Measurements from ENCODE around the gene VGF.
"Not testable (repeated sequence)": the region's sequence is repeated elsewhere in the genome, so short reads cannot be mapped to it uniquely, and the experiment has no call there.

VGF gene

DNA sequence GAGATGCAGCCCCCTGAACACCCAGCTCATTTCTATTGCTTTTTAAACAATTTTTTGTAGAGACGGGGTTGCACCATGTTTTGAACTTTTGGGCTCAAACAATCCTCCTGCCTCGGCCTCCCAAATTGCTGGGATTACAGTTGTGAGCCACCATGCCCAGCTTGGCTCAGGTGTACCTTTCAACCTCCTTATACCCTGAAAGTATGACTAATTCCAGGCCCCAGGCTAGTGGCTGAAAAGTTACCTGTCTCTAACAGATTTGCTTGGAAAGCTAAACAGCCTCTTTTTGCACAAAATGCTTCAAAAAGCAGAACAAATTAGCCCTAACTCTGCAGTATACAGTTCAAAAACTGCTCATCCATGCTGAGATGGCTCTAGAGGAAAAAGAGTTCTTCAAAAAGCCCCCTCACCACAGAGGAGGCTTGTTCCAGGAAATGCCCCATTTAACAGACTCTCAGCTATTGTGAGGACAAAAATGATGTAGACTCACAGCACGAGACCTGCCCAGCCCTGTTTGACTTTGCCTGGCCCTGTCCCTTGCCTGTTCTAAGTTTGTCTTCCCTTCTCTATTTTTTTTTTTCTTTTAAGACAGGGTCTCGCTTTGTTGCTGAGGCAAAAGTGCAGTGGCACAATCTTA is 24.5 kb downstream of the VGF start:
- in situ Hi-C loops (cut with HindIII; ENCODE audit: low sequenced_read_pairs) = no loop called here

DNA sequence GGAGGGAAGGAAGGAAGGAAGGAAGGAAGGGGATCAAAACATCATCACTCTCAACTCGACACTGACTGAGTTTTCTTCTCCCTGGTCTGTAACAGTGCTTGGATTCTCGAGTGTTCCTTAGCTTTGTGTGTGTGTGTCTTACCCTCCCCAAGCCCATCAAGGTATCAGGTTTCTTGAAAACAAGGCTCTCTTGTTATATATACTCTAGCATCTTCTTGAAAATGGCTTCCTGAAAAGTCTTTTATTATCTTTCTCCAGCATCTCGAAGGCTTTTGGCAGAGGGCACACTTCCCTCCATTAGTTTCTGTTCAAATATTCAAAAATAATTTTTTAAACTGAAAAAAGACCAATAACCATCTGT is 25.1 kb downstream of the VGF start:
- in situ Hi-C loops (cut with HindIII; ENCODE audit: low sequenced_read_pairs) = no loop called here

- in situ Hi-C loops (cut with HindIII; ENCODE audit: low sequenced_read_pairs) = no loop called here
These were observed 27.0 kb downstream of the VGF start for GRCh38 chr7:101138213-101138870.

DNA sequence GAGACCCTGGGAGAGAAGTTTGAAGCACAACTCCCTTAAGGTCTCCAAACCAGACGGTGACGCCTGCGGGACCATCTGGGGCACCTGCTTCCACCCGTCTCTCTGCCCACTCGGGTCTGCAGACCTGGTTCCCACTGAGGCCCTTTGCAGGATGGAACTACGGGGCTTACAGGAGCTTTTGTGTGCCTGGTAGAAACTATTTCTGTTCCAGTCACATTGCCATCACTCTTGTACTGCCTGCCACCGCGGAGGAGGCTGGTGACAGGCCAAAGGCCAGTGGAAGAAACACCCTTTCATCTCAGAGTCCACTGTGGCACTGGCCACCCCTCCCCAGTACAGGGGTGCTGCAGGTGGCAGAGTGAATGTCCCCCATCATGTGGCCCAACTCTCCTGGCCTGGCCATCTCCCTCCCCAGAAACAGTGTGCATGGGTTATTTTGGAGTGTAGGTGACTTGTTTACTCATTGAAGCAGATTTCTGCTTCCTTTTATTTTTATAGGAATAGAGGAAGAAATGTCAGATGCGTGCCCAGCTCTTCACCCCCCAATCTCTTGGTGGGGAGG is 27.6 kb downstream of the VGF start:
- in situ Hi-C loops (cut with HindIII; ENCODE audit: low sequenced_read_pairs) = no loop called here

GRCh38 chr7:101134399-101134980 is 30.9 kb downstream of the VGF start:
- in situ Hi-C loops (cut with HindIII; ENCODE audit: low sequenced_read_pairs) = no loop called here

DNA sequence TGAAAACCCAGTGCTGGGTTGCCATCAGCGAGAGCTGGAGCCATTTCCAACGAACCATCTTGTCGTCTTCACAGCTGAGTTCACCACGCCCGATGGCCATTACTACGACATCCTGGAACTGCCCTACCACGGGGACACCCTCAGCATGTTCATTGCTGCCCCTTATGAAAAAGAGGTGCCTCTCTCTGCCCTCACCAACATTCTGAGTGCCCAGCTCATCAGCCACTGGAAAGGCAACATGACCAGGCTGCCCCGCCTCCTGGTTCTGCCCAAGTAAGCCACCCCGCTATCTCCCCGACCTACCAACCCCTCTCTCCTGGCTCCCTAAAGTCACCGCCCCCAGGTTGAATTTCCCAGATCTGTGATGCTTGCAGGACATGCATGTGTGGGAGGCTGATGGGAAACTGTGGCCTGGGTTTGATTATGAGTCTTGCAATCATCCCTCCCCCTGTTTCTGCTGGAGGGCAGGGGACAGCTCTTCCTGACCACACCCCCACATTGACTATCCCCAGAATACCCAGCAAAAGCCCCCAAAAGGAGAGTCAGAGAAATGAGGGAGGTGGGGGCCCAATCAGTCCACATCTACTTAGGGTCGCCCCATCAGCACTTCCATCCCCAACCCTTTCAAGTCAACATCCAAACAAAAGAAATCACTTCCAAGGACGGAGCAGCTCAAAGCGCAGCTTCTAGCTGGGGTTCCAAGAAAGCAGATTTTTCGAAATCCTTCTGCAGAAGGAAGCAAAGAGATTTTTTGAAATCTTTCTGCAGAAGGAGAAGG is 31.6 kb downstream of the VGF start:
- in situ Hi-C loops (cut with HindIII; ENCODE audit: low sequenced_read_pairs) = no loop called here

- in situ Hi-C loops (cut with HindIII; ENCODE audit: low sequenced_read_pairs) = not testable (repeated sequence)
These were observed 32.5 kb downstream of the VGF start for GRCh38 chr7:101132626-101133600.

- in situ Hi-C loops (cut with HindIII; ENCODE audit: low sequenced_read_pairs) = no loop called here
These were observed 35.7 kb downstream of the VGF start for GRCh38 chr7:101129603-101130117.

- in situ Hi-C loops (cut with HindIII; ENCODE audit: low sequenced_read_pairs) = no loop called here
These were observed 37.1 kb downstream of the VGF start for GRCh38 chr7:101128040-101128834.

- in situ Hi-C loops (cut with HindIII; ENCODE audit: low sequenced_read_pairs) = no loop called here
These were observed 37.8 kb downstream of the VGF start for GRCh38 chr7:101127460-101128039.

- in situ Hi-C loops (cut with HindIII; ENCODE audit: low sequenced_read_pairs) = no loop called here
These were observed 38.5 kb downstream of the VGF start, which contains the start of gene SERPINE1 for GRCh38 chr7:101126651-101127459. SERPINE1 (plus strand) TSS chr7:101127104; CDS start chr7:101128394, 1,290 bp downstream.

- in situ Hi-C loops (cut with HindIII; ENCODE audit: low sequenced_read_pairs) = no loop called here
These were observed 39.2 kb downstream of the VGF start for GRCh38 chr7:101125989-101126650.

DNA sequence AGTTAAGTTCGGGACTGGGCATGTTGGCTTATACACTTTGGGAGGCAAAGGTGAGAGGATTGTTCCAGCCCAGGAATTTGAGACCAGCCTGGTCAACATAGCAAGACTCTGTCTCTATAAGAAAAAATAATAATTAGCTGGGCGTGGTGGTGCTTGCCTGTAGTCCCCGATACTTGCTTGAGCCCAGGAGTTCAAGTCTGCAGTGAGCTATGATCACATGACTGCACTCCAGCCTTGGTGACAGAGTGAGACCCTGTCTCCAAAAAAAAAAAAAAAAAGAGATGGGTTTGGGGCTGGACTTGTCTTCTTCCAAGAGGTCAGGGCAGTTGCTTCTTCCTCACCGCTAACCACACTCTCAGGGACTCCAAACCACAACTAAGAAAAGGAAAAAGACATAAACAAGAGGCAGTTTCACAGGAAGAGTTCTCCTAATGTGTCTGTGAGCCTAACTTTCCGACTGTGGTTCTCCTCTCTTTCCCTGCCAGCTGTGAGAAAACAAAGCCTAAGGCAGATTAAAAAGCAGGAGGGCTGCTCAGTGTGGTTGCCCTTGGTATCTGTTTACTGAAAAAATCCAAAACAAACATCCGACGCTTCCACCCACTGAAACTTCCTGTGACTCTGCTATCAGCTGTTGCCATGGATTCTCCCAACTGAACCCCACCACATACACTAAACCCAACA is 40.9 kb downstream of the VGF start:
- in situ Hi-C loops (cut with HindIII; ENCODE audit: low sequenced_read_pairs) = no loop called here

DNA sequence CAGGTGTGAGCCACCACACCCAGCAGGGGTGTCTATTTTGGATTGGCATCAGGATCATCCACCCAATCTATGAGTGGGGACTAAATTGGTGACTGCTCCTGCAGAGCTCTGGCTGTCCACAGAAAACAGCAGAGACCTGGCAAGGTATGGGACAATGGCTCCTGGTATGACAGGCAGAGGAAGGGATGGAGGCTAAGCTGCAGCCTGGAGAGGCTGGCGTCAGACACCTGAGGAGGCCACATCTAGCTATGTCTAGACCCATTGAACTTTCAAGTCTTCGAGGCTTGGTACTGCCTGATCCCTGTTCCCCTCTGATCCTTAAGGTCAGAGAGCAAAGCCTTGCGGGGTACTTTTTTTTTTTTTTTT is 41.7 kb downstream of the VGF start:
- in situ Hi-C loops (cut with HindIII; ENCODE audit: low sequenced_read_pairs) = no loop called here

DNA sequence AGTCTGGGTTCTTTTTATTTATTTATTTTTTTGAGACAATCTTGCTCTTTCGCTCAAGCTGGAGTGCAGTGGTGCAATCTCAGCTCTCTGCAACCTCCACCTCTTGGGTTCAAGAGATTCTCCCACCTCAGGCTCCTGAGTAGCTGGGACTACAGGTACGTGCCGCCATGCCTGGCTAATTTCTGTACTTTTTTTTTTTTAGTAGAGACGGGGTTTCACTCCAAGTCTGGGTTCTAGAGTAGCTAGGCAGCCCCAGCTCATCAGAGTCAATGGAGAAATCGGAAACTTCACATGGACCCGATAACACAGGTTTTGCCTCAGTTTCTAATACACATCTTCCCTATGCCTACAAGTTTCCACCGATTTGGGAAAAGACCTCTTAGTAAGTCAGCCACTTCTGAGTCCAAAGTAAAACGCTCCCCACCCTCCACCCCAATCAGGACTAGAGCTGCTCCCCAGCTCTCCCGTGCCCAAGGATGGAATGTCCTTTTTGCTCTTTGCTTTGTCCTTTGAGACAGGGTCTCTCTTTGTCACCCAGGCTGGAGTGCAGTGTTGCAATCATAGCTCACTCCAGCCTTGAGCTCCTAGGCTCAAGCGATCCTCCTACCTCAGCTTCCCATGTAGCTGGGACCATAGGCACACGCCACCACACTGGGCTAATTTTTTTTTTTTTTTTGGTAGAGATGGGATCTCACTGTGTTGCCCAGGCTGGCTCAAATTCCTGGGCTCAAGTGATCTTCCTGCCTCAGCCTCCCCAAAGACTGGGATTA is 42.3 kb downstream of the VGF start:
- in situ Hi-C loops (cut with HindIII; ENCODE audit: low sequenced_read_pairs) = no loop called here
